Fibroblast of upper back skin (primary cell): ENCODE data around the gene GPR50.

Source experiments
- DNase-seq: peaks from one replicate; pipeline ENCODE4 v3.0.0-alpha.2; 2013

The GPR50 gene

GRCh38 chrX:151176231-151176750 lies at the start of gene GPR50:
TSS of gene GPR50 (plus strand) at chrX:151176584. CDS start at chrX:151176722, 138 bp downstream.
- no peak for DNase-seq

GRCh38 chrX:151132531-151132930 lies 43.9 kb upstream of the GPR50 start:
- DNase-seq = no peak

GRCh38 chrX:151151665-151152267 lies 24.6 kb upstream of the GPR50 start:
- peak; percentile 48 for DNase-seq

GRCh38 chrX:151153086-151153485 lies 23.3 kb upstream of the GPR50 start:
- DNase-seq = peak; percentile 55

- no peak for DNase-seq
Measured at GRCh38 chrX:151153667-151154066, 22.7 kb upstream of the GPR50 start.

GRCh38 chrX:151155234-151155633 lies 21.1 kb upstream of the GPR50 start:
- no peak for DNase-seq

GRCh38 chrX:151161690-151162089 lies 14.7 kb upstream of the GPR50 start:
- no peak for DNase-seq

- DNase-seq = no peak
Measured at GRCh38 chrX:151167791-151168345, 8.5 kb upstream of the GPR50 start.

- no peak for DNase-seq
Measured at GRCh38 chrX:151169783-151170182, 6.6 kb upstream of the GPR50 start.

- DNase-seq = no peak
Measured at GRCh38 chrX:151174581-151175282, 1.7 kb upstream of the GPR50 start.

GRCh38 chrX:151175283-151176062 lies 911 bp upstream of the GPR50 start:
- no peak for DNase-seq

GRCh38 chrX:151177141-151178027 lies 1.0 kb downstream of the GPR50 start:
- no peak for DNase-seq

GRCh38 chrX:151178746-151179145 lies 2.4 kb downstream of the GPR50 start:
- DNase-seq = no peak

GRCh38 chrX:151180400-151180799 lies 4.0 kb downstream of the GPR50 start:
- no peak for DNase-seq

GRCh38 chrX:151181088-151181487 lies 4.7 kb downstream of the GPR50 start:
- no peak for DNase-seq

- DNase-seq = no peak
Measured at GRCh38 chrX:151183233-151183753, 6.9 kb downstream of the GPR50 start.

GRCh38 chrX:151183912-151184565 lies 7.7 kb downstream of the GPR50 start:
- DNase-seq = no peak

- DNase-seq = no peak
Measured at GRCh38 chrX:151184705-151185104, 8.3 kb downstream of the GPR50 start.

GRCh38 chrX:151206871-151207270 lies 30.5 kb downstream of the GPR50 start:
- DNase-seq = no peak

- DNase-seq = peak; percentile 35
Measured at GRCh38 chrX:151225843-151226242, 49.5 kb downstream of the GPR50 start.

GRCh38 chrX:151226941-151227340 lies 50.6 kb downstream of the GPR50 start:
- no peak for DNase-seq
